ENCODE data around the gene PRAMEF26.
"Not testable (repeated sequence)": the region's sequence is repeated elsewhere in the genome, so short reads cannot be mapped to it uniquely, and the experiment has no call there.

Gene PRAMEF26

DNA sequence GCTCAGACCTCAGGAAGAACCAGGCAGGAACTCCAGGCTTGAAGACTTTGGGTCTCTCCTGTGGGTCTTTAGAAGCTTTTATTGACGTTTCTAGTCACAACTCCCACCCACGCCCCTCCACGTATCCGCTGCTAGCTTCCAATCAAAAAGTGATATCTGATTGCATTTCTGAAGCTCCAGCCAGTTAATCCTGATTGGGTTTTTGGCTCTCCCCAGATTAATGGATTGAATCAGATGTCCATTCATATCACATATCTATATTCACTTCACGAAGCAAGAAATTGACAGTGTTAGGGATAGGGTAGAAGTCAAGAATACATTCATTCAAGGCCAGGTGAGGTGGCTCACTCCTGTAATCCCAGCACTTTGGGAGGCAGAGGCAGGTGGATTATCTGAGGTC is at the start of gene PRAMEF26:
Gene PRAMEF26, minus strand, starts transcription at position 101 of the 400 bp plus-strand sequence. CDS start 2,914 bp downstream, outside the sequence.
- DNase-seq (ENCODE audit: low read depth in 2 of 3, low spot score in 1 of 3): not testable (repeated sequence)

DNA sequence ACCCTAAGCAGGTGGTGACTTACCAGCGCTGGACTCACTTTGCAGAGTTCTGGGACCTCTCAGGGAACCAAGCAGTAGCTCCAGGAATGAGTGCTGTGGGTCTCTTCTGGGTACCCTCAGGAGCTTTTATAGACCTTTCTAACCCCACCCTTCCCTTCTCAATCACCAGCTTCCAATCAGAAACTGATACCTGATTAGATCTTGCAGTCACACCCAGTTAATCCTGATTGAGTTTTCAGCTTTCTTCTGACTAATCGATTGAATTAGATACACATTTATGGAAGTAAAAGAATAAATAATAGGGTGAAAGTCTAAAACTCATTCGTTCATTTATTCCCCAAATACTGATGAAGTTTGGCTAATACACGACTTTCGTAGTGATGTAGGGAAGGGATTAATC is 45.5 kb upstream of the PRAMEF26 start, which contains the start of gene PRAMEF13:
Gene PRAMEF13, minus strand, starts transcription at position 101 of the 400 bp plus-strand sequence. CDS start 1,820 bp downstream, outside the sequence.
- DNase-seq (ENCODE audit: low read depth in 2 of 3, low spot score in 1 of 3): not testable (repeated sequence)

DNA sequence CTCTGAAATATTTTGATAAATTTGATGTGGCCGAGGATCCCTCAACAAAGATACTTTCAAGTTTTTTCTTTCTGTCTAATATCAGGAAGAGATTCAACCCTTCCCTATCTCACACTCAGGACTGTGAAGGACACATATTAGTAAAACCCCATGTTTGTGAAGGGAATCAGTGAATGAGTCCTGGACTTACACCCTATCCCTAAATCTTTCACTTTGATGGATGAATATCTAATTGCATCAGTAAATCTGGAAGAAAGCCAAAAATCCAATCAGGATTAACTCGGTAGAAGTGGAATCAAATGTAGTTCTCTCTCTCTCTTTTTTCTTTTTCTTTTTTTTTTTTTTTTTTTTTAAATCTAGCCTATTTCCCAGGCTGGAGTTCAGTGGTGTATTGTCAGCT is 15.7 kb upstream of the PRAMEF26 start, which contains the start of gene PRAMEF9:
Gene PRAMEF9, plus strand, starts transcription at position 301 of the 400 bp plus-strand sequence. CDS start 3,433 bp downstream, outside the sequence.
- not testable (repeated sequence) for DNase-seq (ENCODE audit: low read depth in 2 of 3, low spot score in 1 of 3)

DNA sequence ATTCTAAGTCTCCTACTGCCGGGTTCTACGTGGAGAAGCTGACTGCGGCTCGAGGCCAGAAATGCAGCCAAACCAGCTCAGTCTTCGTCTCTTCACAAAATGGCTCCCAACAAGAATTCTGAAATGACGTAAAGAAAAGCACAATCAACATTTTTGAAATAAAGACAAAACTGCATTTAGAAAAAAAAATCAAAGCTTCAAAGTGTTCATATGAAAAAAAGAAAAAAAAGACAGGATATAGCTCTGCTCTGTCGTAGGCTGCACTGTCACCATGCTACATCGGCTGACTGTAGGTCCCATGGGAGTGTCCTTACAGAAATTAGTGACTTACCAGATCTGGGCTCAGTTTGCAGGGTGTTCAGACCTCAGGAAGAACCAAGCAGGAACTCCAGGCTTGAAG is 9.7 kb upstream of the PRAMEF26 start, which contains the start of gene HNRNPCL4:
Gene HNRNPCL4, minus strand, starts transcription at position 101 of the 400 bp plus-strand sequence. CDS start 164 bp downstream, outside the sequence.
- DNase-seq (ENCODE audit: low read depth in 2 of 3, low spot score in 1 of 3): not testable (repeated sequence)

DNA sequence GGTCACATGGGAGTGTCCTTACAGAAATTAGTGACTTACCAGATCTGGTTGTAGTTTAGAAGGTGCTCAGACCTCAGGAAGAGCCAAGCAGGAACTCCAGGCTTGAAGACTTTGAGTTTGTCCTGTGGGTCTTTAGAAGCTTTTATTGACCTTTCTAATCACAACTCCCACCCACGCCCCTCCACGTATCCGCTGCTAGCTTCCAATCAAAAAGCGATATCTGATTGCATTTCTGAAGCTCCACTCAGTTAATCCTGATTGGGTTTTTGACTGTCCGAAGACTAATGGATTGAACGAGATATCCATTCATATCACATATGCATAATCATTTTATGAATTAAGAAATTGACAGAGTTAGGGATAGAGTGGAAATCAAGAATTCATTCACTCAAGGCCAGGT is 39.1 kb downstream of the PRAMEF26 start, which contains the start of gene HNRNPCL2:
Gene HNRNPCL2, minus strand, starts transcription at position 101 of the 400 bp plus-strand sequence. CDS start 454 bp downstream, outside the sequence.
- DNase-seq (ENCODE audit: low read depth in 2 of 3, low spot score in 1 of 3): not testable (repeated sequence)
